Panc1 (cell line): ENCODE measurements around the gene SLC51A. TPM values are rescaled to one million over a fixed set of nuclear protein-coding genes. Genes with fewer than 3 reads are reported as not detected.

ENCODE experiments used
- ATAC-seq: fragments of 200-7000 bp; cut with Tn5 transposase; 2 replicates; pipeline ENCODE4 v1.9.1; 2020; ENCODE audit warnings: mild to moderate bottlenecking, moderate library complexity
- BruUV-seq: library from RNA; stranded (reverse); fragments of 400-500 nt; replicated peaks from 2 replicates; lab custom pipeline; 2021; lab: Mats Ljungman, UMichigan
- CTCF ChIA-PET: fragments of 300-600 bp; sonication (Branson Sonifier 250); formaldehyde crosslinking; loops from one replicate; lab custom pipeline; 2022; ENCODE audit warnings: antibody characterized with exemption; lab: Charles Lee
- POLR2A ChIA-PET: fragments of 300-600 bp; sonication (Branson Sonifier 250); formaldehyde crosslinking; loops from one replicate; lab custom pipeline; 2022; ENCODE audit warnings: antibody characterized with exemption; lab: Charles Lee
- DNase-seq: peaks from one replicate; pipeline ENCODE4 v3.0.0-alpha.2; 2010; ENCODE audit warnings: low read depth, low spot score
- H3K27ac ChIP-seq: 2 replicates; pipeline ENCODE4 v1.5.1; 2011; ENCODE audit warnings: mild to moderate bottlenecking, low read length, inconsistent platforms
- H3K27me3 ChIP-seq: fragments of 200-500 bp; sonication (Bioruptor generic); 2 replicates; pipeline ENCODE4 v1.6.0; 2014; ENCODE audit warnings: low read length, inconsistent platforms; ENCODE audit not compliant: control insufficient read depth, insufficient read depth
- H3K36me3 ChIP-seq: fragments of 200-500 bp; sonication (Bioruptor generic); 2 replicates; pipeline ENCODE4 v1.5.1; 2014; ENCODE audit warnings: inconsistent platforms, mild to moderate bottlenecking, low read length, moderate library complexity; ENCODE audit not compliant: control insufficient read depth, insufficient read depth
- H3K4me1 ChIP-seq: 2 replicates; pipeline ENCODE4 v1.5.1; 2011; ENCODE audit warnings: inconsistent platforms, mild to moderate bottlenecking, low read length, moderate library complexity; ENCODE audit not compliant: control insufficient read depth, insufficient read depth
- H3K4me3 ChIP-seq, 2 experiments: 2 replicates each; pipeline ENCODE4 v1.5.1; 2011 to 2012; ENCODE audit warnings: low read depth in 2 of 2, low read length in 2 of 2, mild to moderate bottlenecking in 2 of 2, inconsistent platforms in 1 of 2, moderate library complexity in 1 of 2
- H3K9me3 ChIP-seq: fragments of 200-500 bp; sonication (Bioruptor generic); 2 replicates; pipeline ENCODE4 v1.5.1; 2014; ENCODE audit warnings: low read depth, mild to moderate bottlenecking, inconsistent platforms, low read length, moderate library complexity; ENCODE audit not compliant: control insufficient read depth, insufficient read depth
- CTCF ChIP-seq: fragments of 450-650 bp; IDR thresholded peaks from 2 replicates; pipeline ENCODE4 v1.5.1; 2017; ENCODE audit warnings: mild to moderate bottlenecking
- POLR2AphosphoS5 ChIP-seq: IDR thresholded peaks from 2 replicates; pipeline ENCODE4 v1.6.1; 2012; ENCODE audit warnings: mild to moderate bottlenecking, low read depth, low read length, moderate library complexity
- REST ChIP-seq, 2 experiments: IDR thresholded peaks; 2 replicates each; pipeline ENCODE4 v1.6.1; 2011 to 2012; ENCODE audit warnings: low read depth in 2 of 2, control low read depth in 1 of 2, low read length in 1 of 2, mild to moderate bottlenecking in 1 of 2, moderate library complexity in 1 of 2; ENCODE audit not compliant: insufficient read depth in 1 of 2
- SIN3A ChIP-seq: IDR thresholded peaks from 2 replicates; pipeline ENCODE4 v1.6.1; 2012; ENCODE audit warnings: low read depth, mild to moderate bottlenecking, low read length, moderate library complexity, borderline replicate concordance; ENCODE audit not compliant: insufficient read depth
- TCF7L2 ChIP-seq: IDR thresholded peaks from 2 replicates; pipeline ENCODE4 v1.6.1; 2011; ENCODE audit warnings: mild to moderate bottlenecking, low read depth, low read length, inconsistent platforms
- in situ Hi-C: cut with HindIII; loops from 2 replicates; pipeline ENCODE4 v1.10.0; 2016; ENCODE audit warnings: low sequenced_read_pairs, low pct_unique_long_range_greater_than_20kb
- intact Hi-C: fragments of 100-400 bp; cut with micrococcal nuclease; formaldehyde crosslinking; loops from one replicate; pipeline ENCODE4 v1.10.0; 2022; ENCODE audit not compliant: unreplicated experiment
- total RNA-seq: library from RNA; stranded (reverse); gene quantifications from one replicate; pipeline ENCODE4 v1.2.1, GENCODE V29; 2021; ENCODE audit not compliant: unreplicated experiment

Gene SLC51A
- total RNA-seq, 1 experiment from 2014 or later: not detected

- in situ Hi-C loops: no loop called here
- H3K9me3 ChIP-seq: no peaks in the 10 kb centered on the region
- intact Hi-C loops: no loop called here
- no peak overlapping the region for H3K4me3 ChIP-seq
- TF ChIP-seq SIN3A: no peak
- TF ChIP-seq TCF7L2: no peak
- no peak for TF ChIP-seq CTCF
- no peak for TF ChIP-seq POLR2AphosphoS5
- TF ChIP-seq REST (IDR thresholded peaks at IDR 0.05; ENCODE audit: insufficient read depth in 1 of 2, low read depth in 2 of 2, low read length in 1 of 2): no peak
- BruUV-seq: no TSS peak
- DNase-seq (no peak), ATAC-seq (no peak)
- H3K27me3 ChIP-seq: no peaks in the 10 kb centered on the region
- no peaks in the 10 kb centered on the region for H3K4me1 ChIP-seq
- CTCF ChIA-PET: interaction anchor here (0.6 kb wide), 1 partner anchor 187 kb away, joined by 3 read pairs; no protein-coding TSS in a partner anchor
- 0 out of 2 replicates have a peak, but pooled peaks cover 4% of the 10 kb centered on the region for H3K36me3 ChIP-seq
- H3K27ac ChIP-seq: no peak overlapping the region
- POLR2A ChIA-PET: no interaction called here
These were observed 44.5 kb downstream of the SLC51A start for GRCh38 chr3:196260784-196261183.

- ChIA-PET CTCF (no interaction called here), POLR2A (interaction anchor here (0.6 kb wide), 1 partner anchor 310 kb away, joined by 3 read pairs; no protein-coding TSS in a partner anchor)
- in situ Hi-C loops (no loop called here), intact Hi-C loops (no loop called here)
- TF ChIP-seq SIN3A (no peak), POLR2AphosphoS5 (no peak), REST (IDR thresholded peaks at IDR 0.05; ENCODE audit: insufficient read depth in 1 of 2, low read depth in 2 of 2, low read length in 1 of 2) (no peak), TCF7L2 (no peak), CTCF (no peak)
- no peak overlapping the region for H3K27ac ChIP-seq
- no peaks in the 10 kb centered on the region for H3K27me3 ChIP-seq
- H3K36me3 ChIP-seq: no peaks in the 10 kb centered on the region
- ATAC-seq (no peak), DNase-seq (no peak)
- H3K9me3 ChIP-seq: no peaks in the 10 kb centered on the region
- no peak overlapping the region for H3K4me3 ChIP-seq
- no TSS peak for BruUV-seq
- H3K4me1 ChIP-seq: no peaks in the 10 kb centered on the region
These were observed 47.5 kb downstream of the SLC51A start for GRCh38 chr3:196263819-196264218.
